Neural cell (in vitro differentiated cells): ENCODE results near the gene GPC5. TPM values are rescaled to one million over a fixed set of nuclear protein-coding genes. Genes with fewer than 3 reads are reported as not detected.

ENCODE experiments used
- H2AFZ ChIP-seq: fragments of 200-600, 300-800 bp; sonication (generic), shearing (Covaris generic); 2 replicates; pipeline ENCODE4 v1.6.0; 2014; ENCODE audit warnings: low read depth, mild to moderate bottlenecking, antibody characterized with exemption, low read length, moderate library complexity
- H3F3A ChIP-seq: fragments of 200-600 bp; shearing (Covaris generic); 2 replicates; pipeline ENCODE4 v1.6.1; 2016; ENCODE audit warnings: mild to moderate bottlenecking, moderate library complexity, mixed read lengths, antibody characterized with exemption, low read length; ENCODE audit not compliant: insufficient read depth, poor library complexity, severe bottlenecking
- H3K27ac ChIP-seq: fragments of 200-600, 300-800 bp; sonication (generic), shearing (Covaris generic); 2 replicates; pipeline ENCODE4 v1.5.1; 2014; ENCODE audit warnings: mild to moderate bottlenecking, low read length, moderate library complexity
- H3K27me3 ChIP-seq: fragments of 300-800, 200-600 bp; sonication (generic), shearing (Covaris generic); 2 replicates; pipeline ENCODE4 v1.6.0; 2014; ENCODE audit warnings: mild to moderate bottlenecking, low read depth, low read length, moderate library complexity; ENCODE audit not compliant: insufficient read depth
- H3K36me3 ChIP-seq: fragments of 300-800, 200-600 bp; sonication (generic), shearing (Covaris generic); 2 replicates; pipeline ENCODE4 v1.5.1; 2014; ENCODE audit warnings: mild to moderate bottlenecking, antibody characterized with exemption, low read length, moderate library complexity; ENCODE audit not compliant: insufficient read depth
- H3K4me2 ChIP-seq: fragments of 300-800, 200-600 bp; sonication (generic), shearing (Covaris generic); 2 replicates; pipeline ENCODE4 v1.6.0; 2014; ENCODE audit warnings: mild to moderate bottlenecking, low read length
- H3K4me3 ChIP-seq: fragments of 300-800, 200-600 bp; sonication (generic), shearing (Covaris generic); 2 replicates; pipeline ENCODE4 v1.5.1; 2014; ENCODE audit warnings: mild to moderate bottlenecking, low read length, moderate library complexity
- H3K79me2 ChIP-seq: fragments of 200-600 bp; shearing (Covaris generic); replicated peaks from 2 replicates; pipeline ENCODE4 v1.6.0; 2014; ENCODE audit warnings: mild to moderate bottlenecking, low read length, moderate library complexity; ENCODE audit not compliant: insufficient read depth
- H3K9ac ChIP-seq: fragments of 300-800, 200-600 bp; sonication (generic), shearing (Covaris generic); 2 replicates; pipeline ENCODE4 v1.6.1; 2016; ENCODE audit warnings: mild to moderate bottlenecking, low read length, mixed read lengths
- H3K9me2 ChIP-seq: fragments of 200-600 bp; shearing (Covaris generic); 2 replicates; pipeline ENCODE4 v1.6.1; 2016; ENCODE audit warnings: mild to moderate bottlenecking, low read length, mixed read lengths; ENCODE audit not compliant: insufficient read depth
- H3K9me3 ChIP-seq: fragments of 200-600, 300-800 bp; sonication (generic), shearing (Covaris generic); 2 replicates; pipeline ENCODE4 v1.6.1; 2016; ENCODE audit warnings: mild to moderate bottlenecking, mixed run types, low read length, moderate library complexity, mixed read lengths
- H4K20me1 ChIP-seq: fragments of 200-600 bp; shearing (Covaris generic); 2 replicates; pipeline ENCODE4 v1.6.1; 2016; ENCODE audit warnings: mild to moderate bottlenecking, mixed run types; ENCODE audit not compliant: insufficient read depth
- EP300 ChIP-seq: fragments of 450-650 bp; conservative IDR thresholded peaks from 2 replicates; pipeline ENCODE4 v1.6.1; 2014; ENCODE audit warnings: antibody characterized with exemption, mild to moderate bottlenecking, moderate library complexity; ENCODE audit not compliant: poor library complexity, severe bottlenecking
- EZH2 ChIP-seq: fragments of 200-600, 300-800 bp; shearing (Covaris generic), sonication (generic); IDR thresholded peaks from 2 replicates; pipeline ENCODE4 v1.6.1; 2014; ENCODE audit warnings: antibody characterized with exemption, low read length, borderline replicate concordance, mild to moderate bottlenecking; ENCODE audit not compliant: insufficient read depth, poor library complexity, severe bottlenecking
- MXI1 ChIP-seq: fragments of 450-650 bp; conservative IDR thresholded peaks from 2 replicates; pipeline ENCODE4 v1.6.1; 2014; ENCODE audit warnings: antibody characterized with exemption, mild to moderate bottlenecking; ENCODE audit not compliant: poor library complexity, severe bottlenecking
- POLR2AphosphoS5 ChIP-seq: IDR thresholded peaks from 2 replicates; pipeline ENCODE4 v1.6.1; 2012
- RAD21 ChIP-seq: fragments of 450-650 bp; conservative IDR thresholded peaks from 2 replicates; pipeline ENCODE4 v1.6.1; 2014; ENCODE audit warnings: antibody characterized with exemption, mild to moderate bottlenecking, moderate library complexity
- REST ChIP-seq: IDR thresholded peaks from 2 replicates; pipeline ENCODE4 v1.6.1; 2012; ENCODE audit warnings: borderline replicate concordance
- SMC3 ChIP-seq: fragments of 450-650 bp; conservative IDR thresholded peaks from 2 replicates; pipeline ENCODE4 v1.6.1; 2014; ENCODE audit warnings: antibody characterized with exemption, mild to moderate bottlenecking, moderate library complexity; ENCODE audit not compliant: poor library complexity
- TAF1 ChIP-seq: IDR thresholded peaks from 2 replicates; pipeline ENCODE4 v1.6.1; 2012; ENCODE audit warnings: low read depth
- polyA plus RNA-seq: library from polyadenylated mRNA; depleted of rRNA; stranded (reverse); fragments of >200 nt; gene quantifications from 2 replicates; pipeline ENCODE4 v1.2.3, GENCODE V29; 2014
- TF ChIP-seq, protein P1 (sequence below): fragments of 450-650 bp; IDR thresholded peaks from 2 replicates; pipeline ENCODE4 v1.5.1; 2014; ENCODE audit warnings: antibody characterized with exemption, mild to moderate bottlenecking, moderate library complexity; ENCODE audit not compliant: poor library complexity, severe bottlenecking

The GPC5 gene
- polyA plus RNA-seq, 1 donor from 2014 or later, result 5.0 TPM

- no peaks in the 10 kb centered on the region for H3K9me3 ChIP-seq
- H3K27ac ChIP-seq, result no peak overlapping the region
- no peaks in the 10 kb centered on the region for H3K79me2 ChIP-seq
- no peak overlapping the region for H3K4me2 ChIP-seq
- H2AFZ ChIP-seq, result no peak overlapping the region
- no peak overlapping the region for H3K4me3 ChIP-seq
- H3K9ac ChIP-seq, result no peak overlapping the region
- TF ChIP-seq EZH2 (no peak), RAD21 (no peak), POLR2AphosphoS5 (no peak), EP300 (no peak), SMC3 (no peak), MXI1 (no peak)
- TF ChIP-seq, protein P1, sequence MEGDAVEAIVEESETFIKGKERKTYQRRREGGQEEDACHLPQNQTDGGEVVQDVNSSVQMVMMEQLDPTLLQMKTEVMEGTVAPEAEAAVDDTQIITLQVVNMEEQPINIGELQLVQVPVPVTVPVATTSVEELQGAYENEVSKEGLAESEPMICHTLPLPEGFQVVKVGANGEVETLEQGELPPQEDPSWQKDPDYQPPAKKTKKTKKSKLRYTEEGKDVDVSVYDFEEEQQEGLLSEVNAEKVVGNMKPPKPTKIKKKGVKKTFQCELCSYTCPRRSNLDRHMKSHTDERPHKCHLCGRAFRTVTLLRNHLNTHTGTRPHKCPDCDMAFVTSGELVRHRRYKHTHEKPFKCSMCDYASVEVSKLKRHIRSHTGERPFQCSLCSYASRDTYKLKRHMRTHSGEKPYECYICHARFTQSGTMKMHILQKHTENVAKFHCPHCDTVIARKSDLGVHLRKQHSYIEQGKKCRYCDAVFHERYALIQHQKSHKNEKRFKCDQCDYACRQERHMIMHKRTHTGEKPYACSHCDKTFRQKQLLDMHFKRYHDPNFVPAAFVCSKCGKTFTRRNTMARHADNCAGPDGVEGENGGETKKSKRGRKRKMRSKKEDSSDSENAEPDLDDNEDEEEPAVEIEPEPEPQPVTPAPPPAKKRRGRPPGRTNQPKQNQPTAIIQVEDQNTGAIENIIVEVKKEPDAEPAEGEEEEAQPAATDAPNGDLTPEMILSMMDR, result no peak
- no peaks in the 10 kb centered on the region for H3K27me3 ChIP-seq
- no peaks in the 10 kb centered on the region for H3F3A ChIP-seq
- no peaks in the 10 kb centered on the region for H3K9me2 ChIP-seq
- no peaks in the 10 kb centered on the region for H3K36me3 ChIP-seq
- H4K20me1 ChIP-seq, result no peaks in the 10 kb centered on the region
Measured at GRCh38 chr13:91594061-91594460, 195.6 kb downstream of the GPC5 start.

GRCh38 chr13:91595677-91596076, 197.3 kb downstream of the GPC5 start:
- no peaks in the 10 kb centered on the region for H3F3A ChIP-seq
- no peak overlapping the region for H3K4me3 ChIP-seq
- no peaks in the 10 kb centered on the region for H3K27me3 ChIP-seq
- H4K20me1 ChIP-seq, result no peaks in the 10 kb centered on the region
- H3K4me2 ChIP-seq, result no peak overlapping the region
- TF ChIP-seq TAF1 (no peak), EP300 (no peak), POLR2AphosphoS5 (no peak), RAD21 (no peak)
- no peaks in the 10 kb centered on the region for H3K9me2 ChIP-seq
- no peaks in the 10 kb centered on the region for H3K79me2 ChIP-seq
- H2AFZ ChIP-seq, result no peak overlapping the region
- H3K27ac ChIP-seq, result no peak overlapping the region
- no peaks in the 10 kb centered on the region for H3K36me3 ChIP-seq
- H3K9ac ChIP-seq, result no peak overlapping the region
- no peaks in the 10 kb centered on the region for H3K9me3 ChIP-seq

DNA sequence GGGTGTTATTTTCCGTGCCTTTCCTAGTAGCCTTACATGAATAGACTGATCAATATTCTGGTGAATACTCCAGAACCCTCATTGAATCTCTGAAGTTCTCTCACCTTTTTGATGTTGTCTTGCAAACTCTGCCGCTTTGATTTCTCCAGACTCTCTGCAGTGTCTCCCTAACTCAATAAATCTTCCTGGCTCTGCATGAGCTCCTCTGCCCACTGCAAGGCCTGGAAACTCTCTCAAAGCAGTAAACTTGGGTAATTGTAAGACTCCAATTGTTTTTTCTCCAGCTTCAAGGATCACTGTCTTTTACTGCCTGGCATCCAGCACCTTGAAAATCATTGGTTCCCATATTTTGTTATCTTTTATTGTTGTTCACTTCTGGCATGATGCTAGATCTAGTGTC, 198.4 kb downstream of the GPC5 start:
- H3K9me3 ChIP-seq, result no peaks in the 10 kb centered on the region
- TF ChIP-seq EZH2 (no peak), REST (no peak), POLR2AphosphoS5 (no peak), RAD21 (no peak), TAF1 (no peak), SMC3 (no peak)
- TF ChIP-seq, protein P1, result no peak
- H3F3A ChIP-seq, result no peaks in the 10 kb centered on the region
- H2AFZ ChIP-seq, result no peak overlapping the region
- H3K4me2 ChIP-seq, result no peak overlapping the region
- H3K27ac ChIP-seq, result no peak overlapping the region
- no peak overlapping the region for H3K4me3 ChIP-seq
- no peaks in the 10 kb centered on the region for H4K20me1 ChIP-seq
- no peaks in the 10 kb centered on the region for H3K27me3 ChIP-seq
- no peaks in the 10 kb centered on the region for H3K36me3 ChIP-seq
- no peak overlapping the region for H3K9ac ChIP-seq
- no peaks in the 10 kb centered on the region for H3K9me2 ChIP-seq
- H3K79me2 ChIP-seq, result no peaks in the 10 kb centered on the region
